OCI-LY7 (cell line): ENCODE data around the gene CLEC20A. TPM values are rescaled to one million over a fixed set of nuclear protein-coding genes. Genes with fewer than 3 reads are reported as not detected.

Experiments used
- BruUV-seq: library from RNA; stranded (reverse); fragments of 400-500 nt; replicated peaks from 2 replicates; lab custom pipeline; 2021; lab: Mats Ljungman, UMichigan
- CTCF ChIA-PET: fragments of 300-600 bp; sonication (Branson Sonifier 250); formaldehyde crosslinking; loops from one replicate; lab custom pipeline; 2022; ENCODE audit warnings: antibody characterized with exemption; ENCODE audit not compliant: unreplicated experiment; lab: Charles Lee
- POLR2A ChIA-PET: fragments of 300-600 bp; sonication (Branson Sonifier 250); formaldehyde crosslinking; loops from one replicate; lab custom pipeline; 2022; ENCODE audit warnings: antibody characterized with exemption; lab: Charles Lee
- DNase-seq: peaks from one replicate; pipeline ENCODE4 v3.0.0-alpha.2; 2015; ENCODE audit warnings: low spot score
- H2AFZ ChIP-seq: fragments of 200-600 bp; sonication (generic), shearing (Covaris generic); 2 replicates; pipeline ENCODE4 v1.6.1; 2014; ENCODE audit warnings: mild to moderate bottlenecking, antibody characterized with exemption, low read length, moderate library complexity
- H3K27ac ChIP-seq: fragments of 200-600 bp; sonication (generic); 2 replicates; pipeline ENCODE4 v1.5.1; 2014; ENCODE audit warnings: mixed run types, low read depth, mild to moderate bottlenecking, moderate library complexity, low read length, inconsistent platforms; ENCODE audit not compliant: poor library complexity, severe bottlenecking
- H3K36me3 ChIP-seq: fragments of 200-600 bp; sonication (generic); 2 replicates; pipeline ENCODE4 v1.6.1; 2014; ENCODE audit warnings: mild to moderate bottlenecking, antibody characterized with exemption, low read length, moderate library complexity, mixed read lengths; ENCODE audit not compliant: insufficient read depth
- H3K4me1 ChIP-seq: fragments of 200-600 bp; sonication (generic); 2 replicates; pipeline ENCODE4 v1.5.1; 2014; ENCODE audit warnings: mild to moderate bottlenecking, low read length; ENCODE audit not compliant: insufficient read depth, poor library complexity, severe bottlenecking
- H3K4me2 ChIP-seq: fragments of 200-600 bp; sonication (generic); 2 replicates; pipeline ENCODE4 v1.6.1; 2014; ENCODE audit warnings: mild to moderate bottlenecking, low read length
- H3K4me3 ChIP-seq: fragments of 200-600 bp; sonication (generic); 2 replicates; pipeline ENCODE4 v1.5.1; 2014; ENCODE audit warnings: mild to moderate bottlenecking, low read depth, low read length; ENCODE audit not compliant: poor library complexity, severe bottlenecking
- H3K79me2 ChIP-seq: fragments of 200-600 bp; sonication (generic); 2 replicates; pipeline ENCODE4 v1.6.1; 2016; ENCODE audit warnings: low read depth, mild to moderate bottlenecking, low read length, moderate library complexity, mixed read lengths; ENCODE audit not compliant: insufficient read depth
- H3K9me2 ChIP-seq: fragments of 200-600 bp; sonication (generic); 2 replicates; pipeline ENCODE4 v1.6.1; 2016; ENCODE audit warnings: mild to moderate bottlenecking, low read length, mixed read lengths; ENCODE audit not compliant: insufficient read depth
- H3K9me3 ChIP-seq: fragments of 200-600 bp; sonication (generic); 2 replicates; pipeline ENCODE4 v1.6.1; 2014; ENCODE audit warnings: mild to moderate bottlenecking, mixed run types, low read length, mixed read lengths
- H4K20me1 ChIP-seq: fragments of 200-600 bp; sonication (generic); 2 replicates; pipeline ENCODE4 v1.6.1; 2014; ENCODE audit warnings: mild to moderate bottlenecking, antibody characterized with exemption, low read length, moderate library complexity, mixed read lengths; ENCODE audit not compliant: insufficient read depth
- CTCF ChIP-seq: fragments of 200-600 bp; sonication (generic); conservative IDR thresholded peaks from 2 replicates; pipeline ENCODE4 v1.5.1; 2014; ENCODE audit warnings: mild to moderate bottlenecking, antibody characterized with exemption, low read length, moderate library complexity, mixed read lengths
- EZH2phosphoT487 ChIP-seq: fragments of 200-600 bp; sonication (generic); IDR thresholded peaks from 2 replicates; pipeline ENCODE4 v1.6.1; 2018; ENCODE audit warnings: low read depth, borderline replicate concordance, mild to moderate bottlenecking, mixed run types, antibody characterized with exemption, low read length, moderate library complexity, mixed read lengths
- intact Hi-C: fragments of 100-400 bp; cut with micrococcal nuclease; formaldehyde crosslinking; loops from one replicate; pipeline ENCODE4 v1.10.0; 2022; ENCODE audit not compliant: unreplicated experiment
- total RNA-seq, 2 experiments: library from RNA; depleted of rRNA in 1 of 2; stranded (reverse); fragments of >200 nt in 1 of 2; shearing (Covaris generic) in 1 of 2; gene quantifications; 2 replicates each; pipeline ENCODE4 v1.2.3, GENCODE V29; 2014 to 2022

The CLEC20A gene
- total RNA-seq, 2 experiments from 2014 or later: not detected

- POLR2A ChIA-PET: no interaction called here
These were observed 19.4 kb downstream of the CLEC20A start for GRCh38 chr1:178477373-178477772.

GRCh38 chr1:178472531-178472930 lies 24.2 kb downstream of the CLEC20A start:
- no peak for TF ChIP-seq CTCF
- TF ChIP-seq EZH2phosphoT487: no peak
- H3K79me2 ChIP-seq: no peaks in the 10 kb centered on the region
- no peaks in the 10 kb centered on the region for H3K9me2 ChIP-seq
- H3K36me3 ChIP-seq: no peaks in the 10 kb centered on the region
- H4K20me1 ChIP-seq: no peaks in the 10 kb centered on the region
- H3K4me2 ChIP-seq: no peak overlapping the region
- H3K4me3 ChIP-seq: no peak overlapping the region
- no peak for DNase-seq
- no peak overlapping the region for H2AFZ ChIP-seq
- H3K9me3 ChIP-seq: no peaks in the 10 kb centered on the region
- POLR2A ChIA-PET: no interaction called here
- intact Hi-C loops: no loop called here
- BruUV-seq: no TSS peak
- no peaks in the 10 kb centered on the region for H3K4me1 ChIP-seq
- CTCF ChIA-PET: no interaction called here
- H3K27ac ChIP-seq: no peak overlapping the region

More at GRCh38 chr1:178477373-178477772, 19.4 kb downstream of the CLEC20A start:
- CTCF ChIA-PET: no interaction called here
- Histone ChIP-seq H3K9me2 (no peaks in the 10 kb centered on the region), H4K20me1 (no peaks in the 10 kb centered on the region), H3K9me3 (no peaks in the 10 kb centered on the region), H3K36me3 (no peaks in the 10 kb centered on the region), H3K79me2 (no peaks in the 10 kb centered on the region), H3K27ac (no peak overlapping the region), H3K4me2 (no peak overlapping the region), H3K4me3 (no peak overlapping the region), H3K4me1 (no peaks in the 10 kb centered on the region), H2AFZ (no peak overlapping the region)
- no peak for DNase-seq
- no TSS peak for BruUV-seq
- intact Hi-C loops: no loop called here
- no peak for TF ChIP-seq CTCF
- no peak for TF ChIP-seq EZH2phosphoT487

GRCh38 chr1:178470411-178470960 lies 26.3 kb downstream of the CLEC20A start:
- Histone ChIP-seq H3K9me2 (no peaks in the 10 kb centered on the region), H3K36me3 (no peaks in the 10 kb centered on the region), H3K79me2 (no peaks in the 10 kb centered on the region), H3K9me3 (no peaks in the 10 kb centered on the region), H4K20me1 (no peaks in the 10 kb centered on the region), H3K4me2 (no peak overlapping the region), H3K4me1 (no peaks in the 10 kb centered on the region), H2AFZ (no peak overlapping the region), H3K27ac (no peak overlapping the region), H3K4me3 (no peak overlapping the region)
- TF ChIP-seq CTCF: no peak
- no peak for TF ChIP-seq EZH2phosphoT487
- DNase-seq: no peak
- ChIA-PET POLR2A (no interaction called here), CTCF (no interaction called here)
- no TSS peak for BruUV-seq
- intact Hi-C loops: no loop called here
